Endothelial cell (in vitro differentiated cells): Measurements from ENCODE around the gene PCAT6. TPM values are rescaled to one million over a fixed set of nuclear protein-coding genes. Genes with fewer than 3 reads are reported as not detected.

Source experiments
- DNase-seq: peaks from one replicate; pipeline ENCODE4 v3.0.0; 2021; ENCODE audit warnings: low spot score
- H3K27ac Mint-ChIP-seq: one replicate; pipeline ENCODE4 v1.8.0; 2021; ENCODE audit warnings: mixed read lengths, inconsistent platforms; ENCODE audit not compliant: unreplicated experiment
- H3K27me3 Mint-ChIP-seq: one replicate; pipeline ENCODE4 v1.8.0; 2021; ENCODE audit warnings: mild to moderate bottlenecking, moderate library complexity, mixed read lengths, inconsistent platforms; ENCODE audit not compliant: unreplicated experiment
- H3K36me3 Mint-ChIP-seq: one replicate; pipeline ENCODE4 v1.8.0; 2021; ENCODE audit warnings: mild to moderate bottlenecking, low read depth, mixed read lengths, inconsistent platforms; ENCODE audit not compliant: unreplicated experiment
- H3K4me1 Mint-ChIP-seq: one replicate; pipeline ENCODE4 v1.8.0; 2021; ENCODE audit warnings: mild to moderate bottlenecking, mixed read lengths, inconsistent platforms; ENCODE audit not compliant: unreplicated experiment
- H3K4me3 Mint-ChIP-seq: one replicate; pipeline ENCODE4 v1.8.0; 2021; ENCODE audit warnings: mild to moderate bottlenecking, mixed read lengths, inconsistent platforms; ENCODE audit not compliant: unreplicated experiment
- H3K9me3 Mint-ChIP-seq: one replicate; pipeline ENCODE4 v1.8.0; 2021; ENCODE audit warnings: mixed read lengths, inconsistent platforms; ENCODE audit not compliant: unreplicated experiment
- CTCF ChIP-seq: fragments of 200-600 bp; sonication (generic); IDR thresholded peaks from one replicate; pipeline ENCODE4 v1.5.0; 2021; ENCODE audit warnings: antibody characterized with exemption; ENCODE audit not compliant: unreplicated experiment
- total RNA-seq: library from RNA; stranded (reverse); fragmentation: NEBNext Ultra II Directional; extraction: Animal tissue kit (Norgen Biotek cat#: 25700); gene quantifications from one replicate; pipeline ENCODE4 v1.2.1, GENCODE V29; 2021; ENCODE audit not compliant: unreplicated experiment

The PCAT6 gene
- total RNA-seq, 1 donor from 2014 or later: 2.0 TPM

- Mint-ChIP-seq H3K4me3 (no peak overlapping the region), H3K9me3 (no peaks in the 10 kb centered on the region), H3K27ac (no peak overlapping the region), H3K27me3 (no peaks in the 10 kb centered on the region), H3K36me3 (no peaks in the 10 kb centered on the region), H3K4me1 (peaks cover 20% of the 10 kb centered on the region)
- no peak for TF ChIP-seq CTCF
- DNase-seq: no peak
Observed at GRCh38 chr1:202834771-202835547, 24.2 kb downstream of the PCAT6 start.

- H3K36me3 Mint-ChIP-seq: no peaks in the 10 kb centered on the region
- H3K9me3 Mint-ChIP-seq: no peaks in the 10 kb centered on the region
- peaks cover 20% of the 10 kb centered on the region for H3K4me1 Mint-ChIP-seq
- no peak overlapping the region for H3K4me3 Mint-ChIP-seq
- H3K27me3 Mint-ChIP-seq: no peaks in the 10 kb centered on the region
- no peak for TF ChIP-seq CTCF
- no peak for DNase-seq
- H3K27ac Mint-ChIP-seq: no peak overlapping the region
Observed at GRCh38 chr1:202835548-202836072, 24.9 kb downstream of the PCAT6 start.

GRCh38 chr1:202836623-202837403 is 26.1 kb downstream of the PCAT6 start:
- no peak overlapping the region for H3K27ac Mint-ChIP-seq
- no peak for DNase-seq
- TF ChIP-seq CTCF: no peak
- no peaks in the 10 kb centered on the region for H3K9me3 Mint-ChIP-seq
- H3K4me3 Mint-ChIP-seq: no peak overlapping the region
- peaks cover 20% of the 10 kb centered on the region for H3K4me1 Mint-ChIP-seq
- no peaks in the 10 kb centered on the region for H3K36me3 Mint-ChIP-seq
- peaks cover 4% of the 10 kb centered on the region for H3K27me3 Mint-ChIP-seq

DNA sequence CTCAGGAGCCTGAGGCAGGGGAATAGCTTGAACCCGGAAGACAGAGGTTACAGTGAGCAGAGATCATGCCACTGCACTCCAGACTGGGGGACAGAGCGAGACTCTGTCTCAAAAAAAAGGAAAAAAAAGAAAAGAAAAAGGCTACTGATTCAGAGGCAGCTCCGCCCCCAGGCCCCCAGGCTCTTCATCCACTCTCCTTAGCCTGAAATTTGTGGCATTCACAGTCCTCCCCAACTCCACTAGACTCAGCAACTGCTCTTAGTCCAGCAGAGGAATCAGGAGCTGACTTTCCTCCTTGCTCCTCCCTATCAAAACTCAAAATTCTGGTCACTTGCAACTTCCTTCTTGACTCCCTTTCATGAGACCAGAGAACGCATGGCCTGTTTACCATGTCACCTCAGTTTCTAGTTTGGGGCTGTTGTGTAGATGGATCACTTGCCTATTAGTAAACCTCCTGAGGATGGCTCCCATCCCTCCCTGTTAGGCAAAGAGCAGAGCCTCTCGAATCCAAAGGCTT is 27.1 kb downstream of the PCAT6 start:
- DNase-seq: no peak
- no peaks in the 10 kb centered on the region for H3K36me3 Mint-ChIP-seq
- H3K27me3 Mint-ChIP-seq: peaks cover 4% of the 10 kb centered on the region
- peaks cover 20% of the 10 kb centered on the region for H3K4me1 Mint-ChIP-seq
- H3K9me3 Mint-ChIP-seq: no peaks in the 10 kb centered on the region
- TF ChIP-seq CTCF: no peak
- H3K4me3 Mint-ChIP-seq: no peak overlapping the region
- no peak overlapping the region for H3K27ac Mint-ChIP-seq
